Prostate gland (tissue), 2 donors: Measurements from ENCODE around the gene CMTM8. TPM values are rescaled to one million over a fixed set of nuclear protein-coding genes. Genes with fewer than 3 reads are reported as not detected.

Experiments
- DNase-seq: peaks from one replicate; pipeline ENCODE4 v3.0.0-alpha.2; 2019; ENCODE audit warnings: low spot score
- H3K27ac ChIP-seq, 2 donors: fragments of 200-600 bp; sonication (generic); 2 replicates each; pipeline ENCODE4 v1.5.1; 2017 to 2019
- H3K27me3 ChIP-seq: fragments of 200-600 bp; sonication (generic); replicated peaks from 2 replicates; pipeline ENCODE4 v1.5.1; 2019; ENCODE audit not compliant: insufficient read depth
- H3K36me3 ChIP-seq, 2 donors: fragments of 200-600 bp; sonication (generic); 1 replicate in 1 of 2; 2 replicates in 1 of 2; pipeline versions ENCODE4 v1.5.1 to v1.8.1; 2017 to 2019
- H3K4me1 ChIP-seq: fragments of 200-600 bp; sonication (generic); replicated peaks from 2 replicates; pipeline ENCODE4 v1.5.1; 2019
- H3K4me3 ChIP-seq, 2 donors: fragments of 200-600 bp; sonication (generic); 2 replicates each; pipeline ENCODE4 v1.5.1; 2017 to 2019
- H3K9me3 ChIP-seq: fragments of 200-600 bp; sonication (generic); 2 replicates; pipeline ENCODE4 v1.5.1; 2017
- CTCF ChIP-seq, 4 experiments: fragments of 200-600 bp in 2 of 4; fragments of 450-650 bp in 2 of 4; sonication (generic) in 2 of 4; IDR thresholded peaks; 1 replicate in 3 of 4; 2 replicates in 1 of 4; pipeline ENCODE4 v1.5.1; 2016 to 2019; ENCODE audit warnings: antibody characterized with exemption in 4 of 4, mild to moderate bottlenecking in 2 of 4, moderate library complexity in 2 of 4
- POLR2A ChIP-seq: fragments of 450-650 bp; IDR thresholded peaks from one replicate; pipeline ENCODE4 v1.6.1; 2016; ENCODE audit warnings: antibody characterized with exemption, mild to moderate bottlenecking
- POLR2AphosphoS5 ChIP-seq: sonication (generic); formaldehyde crosslinking; IDR thresholded peaks from one replicate; pipeline ENCODE4 v1.6.1; 2017; ENCODE audit warnings: antibody characterized with exemption
- WGBS: methylation state at CpG from one replicate; pipeline ENCODE4 v1.1.5; 2018; 5-methylcytosine and 5-hydroxymethylcytosine counted together
- intact Hi-C: fragments of 100-400 bp; cut with DNase I; formaldehyde crosslinking; loops from one replicate; pipeline ENCODE4 v1.14.2; 2022
- total RNA-seq, 2 donors: library from RNA; depleted of rRNA; stranded (reverse); fragments of >200 nt; gene quantifications; one replicate each; pipeline ENCODE4 v1.1.0, GENCODE V29; 2016

CMTM8 gene
- total RNA-seq, 2 donors from 2014 or later, result 28.8 to 30.3 TPM

- intact Hi-C loops, result no loop called here
- WGBS, result 92% methylated on average over 2 of the region's 2 CpGs
- no peaks in the 10 kb centered on the region for H3K4me1 ChIP-seq
- no peak for DNase-seq
- H3K27me3 ChIP-seq, result no peaks in the 10 kb centered on the region
- no peaks in the 10 kb centered on the region for H3K9me3 ChIP-seq
- H3K4me3 ChIP-seq, result no peak overlapping the region
- H3K27ac ChIP-seq, result no peak overlapping the region
- TF ChIP-seq POLR2A (no peak), CTCF (IDR thresholded peaks at IDR 0.05) (no peak), POLR2AphosphoS5 (no peak)
- H3K36me3 ChIP-seq, result no peaks in the 10 kb centered on the region
Measured at GRCh38 chr3:32319607-32320006, 81.1 kb downstream of the CMTM8 start.

- H3K4me3 ChIP-seq, result no peak overlapping the region
- intact Hi-C loops, result no loop called here
- 91% methylated on average over 6 of the region's 6 CpGs for WGBS
- H3K4me1 ChIP-seq, result no peaks in the 10 kb centered on the region
- TF ChIP-seq POLR2A (no peak), POLR2AphosphoS5 (no peak), CTCF (IDR thresholded peaks at IDR 0.05) (no peak)
- no peaks in the 10 kb centered on the region for H3K36me3 ChIP-seq
- DNase-seq, result no peak
- H3K9me3 ChIP-seq, result no peaks in the 10 kb centered on the region
- no peaks in the 10 kb centered on the region for H3K27me3 ChIP-seq
- no peak overlapping the region for H3K27ac ChIP-seq
Measured at GRCh38 chr3:32320080-32320479, 81.6 kb downstream of the CMTM8 start.

- Histone ChIP-seq H3K27me3 (no peaks in the 10 kb centered on the region), H3K4me3 (no peak overlapping the region), H3K27ac (no peak overlapping the region), H3K9me3 (no peaks in the 10 kb centered on the region), H3K36me3 (no peaks in the 10 kb centered on the region), H3K4me1 (no peaks in the 10 kb centered on the region)
- no peak for DNase-seq
- intact Hi-C loops, result no loop called here
- 64% methylated on average over 16 of the region's 16 CpGs for WGBS
- no peak for TF ChIP-seq POLR2A
- no peak for TF ChIP-seq POLR2AphosphoS5
- no peak for TF ChIP-seq CTCF (IDR thresholded peaks at IDR 0.05)
Measured at GRCh38 chr3:32321095-32321790, 82.8 kb downstream of the CMTM8 start.

- no peaks in the 10 kb centered on the region for H3K27me3 ChIP-seq
- H3K27ac ChIP-seq, result no peak overlapping the region
- H3K4me3 ChIP-seq, result no peak overlapping the region
- H3K9me3 ChIP-seq, result no peaks in the 10 kb centered on the region
- H3K4me1 ChIP-seq, result no peaks in the 10 kb centered on the region
- TF ChIP-seq POLR2AphosphoS5, result no peak
- no peak for TF ChIP-seq CTCF (IDR thresholded peaks at IDR 0.05)
- TF ChIP-seq POLR2A, result no peak
- intact Hi-C loops, result no loop called here
- no peaks in the 10 kb centered on the region for H3K36me3 ChIP-seq
- 93% methylated on average over 1 of the region's 1 CpG for WGBS
- no peak for DNase-seq
Measured at GRCh38 chr3:32322311-32322710, 83.8 kb downstream of the CMTM8 start.

DNA sequence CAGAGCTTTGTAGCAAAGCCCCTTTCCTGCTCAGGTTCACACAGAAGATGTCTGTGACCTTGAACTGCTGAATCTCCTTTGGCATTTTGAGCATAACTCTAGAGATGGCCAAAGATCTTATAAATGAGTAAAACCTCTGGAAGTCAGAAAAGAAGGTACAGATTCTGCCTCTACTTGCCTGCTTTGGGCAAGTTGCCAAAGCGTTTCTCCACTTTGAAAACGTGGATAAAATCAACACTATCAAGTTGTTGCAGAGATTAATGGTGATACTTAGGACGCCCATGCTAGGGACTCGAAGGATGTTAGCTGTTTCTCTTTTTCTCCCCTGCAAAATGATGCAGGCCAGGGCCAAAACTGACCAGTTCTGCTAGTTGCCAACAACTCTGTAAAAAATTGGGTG, 85.1 kb downstream of the CMTM8 start:
- DNase-seq, result no peak
- intact Hi-C loops, result no loop called here
- no peak for TF ChIP-seq POLR2A
- TF ChIP-seq CTCF (IDR thresholded peaks at IDR 0.05), result no peak
- no peak for TF ChIP-seq POLR2AphosphoS5
- Histone ChIP-seq H3K4me1 (no peaks in the 10 kb centered on the region), H3K9me3 (no peaks in the 10 kb centered on the region), H3K27me3 (no peaks in the 10 kb centered on the region), H3K36me3 (no peaks in the 10 kb centered on the region), H3K4me3 (no peak overlapping the region), H3K27ac (no peak overlapping the region)
- WGBS, result 34% methylated on average over 4 of the region's 4 CpGs
